HG03457 (cell line): Measurements from ENCODE around the gene CFAP97D1.

Experiments used
- ATAC-seq: cut with Tn5 transposase; IDR thresholded peaks from one replicate; pipeline ENCODE4 v1.9.1; 2021; ENCODE audit warnings: moderate number of reproducible peaks; ENCODE audit not compliant: unreplicated experiment

Gene CFAP97D1

DNA sequence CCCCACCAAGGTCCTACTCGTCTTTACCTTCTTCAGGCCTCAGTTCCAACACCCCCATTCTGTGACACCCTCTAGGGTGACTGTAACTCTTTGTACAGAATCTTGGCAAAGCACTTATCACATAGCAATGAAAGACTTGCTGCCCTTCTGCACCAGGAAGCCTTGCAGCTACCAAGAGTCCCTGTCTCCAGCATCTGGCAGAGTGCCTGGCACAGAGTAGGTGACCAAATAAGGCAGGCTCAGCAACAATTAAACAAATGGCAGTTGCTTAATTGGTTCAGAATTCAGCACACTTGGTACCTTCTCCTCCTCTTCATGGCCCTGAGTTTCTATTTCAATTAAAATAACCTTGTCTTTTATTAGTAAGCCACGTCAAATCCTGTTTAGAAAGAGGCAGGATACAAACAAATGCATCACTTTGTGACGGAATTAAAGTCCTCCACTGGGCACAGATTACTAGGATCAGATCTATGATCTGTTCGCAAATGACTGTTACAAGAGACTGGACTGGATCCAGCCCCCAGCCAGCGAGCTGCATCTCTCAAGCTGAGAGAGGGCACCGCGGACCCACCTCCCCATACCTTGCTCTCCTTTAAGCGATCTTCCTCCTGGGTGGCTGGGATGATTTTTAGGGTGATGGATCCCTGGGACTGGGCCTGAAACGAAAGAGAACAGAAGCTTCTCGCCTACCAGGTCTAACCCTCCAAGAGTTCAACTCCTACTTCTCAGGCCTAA is 43.3 kb downstream of the CFAP97D1 start:
- no peak for ATAC-seq

GRCh38 chr17:43825567-43825966 is 45.3 kb downstream of the CFAP97D1 start:
- no peak for ATAC-seq

- no peak for ATAC-seq
Observed at GRCh38 chr17:43826206-43826605, 46.0 kb downstream of the CFAP97D1 start.

DNA sequence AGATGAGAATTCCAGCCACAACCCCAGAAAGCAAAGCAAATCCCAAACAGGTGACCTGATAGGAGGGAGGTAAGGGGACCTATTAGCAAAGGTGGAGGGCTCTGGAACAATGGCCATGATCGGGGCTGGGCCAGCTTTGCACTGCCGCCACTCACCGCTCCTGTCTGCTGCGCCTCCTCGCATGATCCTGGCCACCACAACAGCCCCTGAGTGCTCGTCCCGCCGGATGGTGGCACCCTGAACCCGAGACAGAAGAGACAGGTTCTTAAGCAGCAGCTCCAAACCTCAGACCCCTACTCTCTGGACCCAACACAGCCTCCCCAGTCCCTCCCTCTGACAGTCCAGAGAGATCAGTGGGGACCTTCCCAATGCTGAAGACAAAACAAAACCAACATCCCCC is 47.4 kb downstream of the CFAP97D1 start:
- ATAC-seq, result no peak

- no peak for ATAC-seq
Observed at GRCh38 chr17:43829738-43830137, 49.5 kb downstream of the CFAP97D1 start.

GRCh38 chr17:43830510-43831140 is 50.4 kb downstream of the CFAP97D1 start:
- no peak for ATAC-seq

DNA sequence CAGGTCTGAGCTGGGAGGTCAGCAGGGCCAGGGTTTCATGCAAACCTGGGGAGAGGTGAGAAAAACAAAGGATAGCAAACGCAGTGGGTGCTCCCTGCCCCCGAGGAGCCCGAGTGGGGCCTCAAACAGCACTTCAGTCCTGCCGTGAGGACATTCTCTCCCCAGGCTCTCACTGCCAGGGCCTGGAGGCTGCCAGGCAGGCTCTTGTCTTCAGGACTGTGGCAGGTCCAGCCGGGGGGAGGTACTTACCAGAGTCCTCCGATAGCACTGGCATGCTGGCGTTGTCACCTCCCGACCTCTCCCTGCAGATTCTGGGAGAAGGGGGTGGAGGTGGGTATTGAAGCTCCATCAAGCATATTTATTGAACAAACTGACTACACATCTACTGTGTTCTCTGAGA is 51.4 kb downstream of the CFAP97D1 start:
- no peak for ATAC-seq

- ATAC-seq, result no peak
Observed at GRCh38 chr17:43832168-43832975, 52.1 kb downstream of the CFAP97D1 start.

GRCh38 chr17:43832976-43833829 is 53.0 kb downstream of the CFAP97D1 start, which contains the start of gene MPP3:
TSS of gene MPP3 (minus strand) at chr17:43833146. CDS start at chr17:43831906, 1,240 bp downstream.
- no peak for ATAC-seq

GRCh38 chr17:43834106-43834505 is 53.9 kb downstream of the CFAP97D1 start:
- no peak for ATAC-seq
